Measurements from ENCODE around the gene PTPN18.

PTPN18 gene

GRCh38 chr2:130368786-130369185 is 12.9 kb downstream of the PTPN18 start:
- Histone ChIP-seq H4K8ac (ENCODE audit: low read length) (no peak overlapping the region), H3K14ac (ENCODE audit: low read length in 2 of 2) (no peak overlapping the region), H2AFZ (ENCODE audit: low read depth, low read length) (no peak overlapping the region), H2BK15ac (ENCODE audit: low read depth, poor library complexity, severe bottlenecking) (no peak overlapping the region), H2BK5ac (ENCODE audit: low read depth, low read length, poor library complexity, severe bottlenecking) (no peak overlapping the region), H3K4me2 (ENCODE audit: low read length, poor library complexity, severe bottlenecking) (no peak overlapping the region), H3K36me3 (ENCODE audit: control insufficient read depth in 1 of 2, insufficient read depth in 2 of 2, low read depth in 1 of 2, low read length in 2 of 2) (peaks cover 4 to 9% of the 10 kb centered on the region in 2 experiments), H2BK12ac (ENCODE audit: low read length in 2 of 2) (no peak overlapping the region), H4K91ac (ENCODE audit: low read length) (no peak overlapping the region), H3K9ac (ENCODE audit: low read length) (no peak overlapping the region), H3K27me3 (ENCODE audit: control insufficient read depth in 1 of 2, insufficient read depth in 1 of 2, low read length in 2 of 2) (no peaks in the 10 kb centered on the region), H3K18ac (ENCODE audit: low read depth in 1 of 2, low read length in 2 of 2) (no peak overlapping the region), H3K4me3 (ENCODE audit: insufficient read depth in 1 of 2, low read depth in 1 of 2, low read length in 2 of 2) (no peak overlapping the region), H3K23ac (ENCODE audit: low read length in 2 of 2) (no peak overlapping the region), H3K4ac (ENCODE audit: low read depth in 1 of 2, low read length in 2 of 2) (no peak overlapping the region), H3K27ac (ENCODE audit: low read length, poor library complexity, severe bottlenecking) (no peak overlapping the region), H2BK120ac (ENCODE audit: low read depth, low read length) (no peak overlapping the region), H3K9me3 (ENCODE audit: control insufficient read depth, low read length) (no peaks in the 10 kb centered on the region), H2AK5ac (ENCODE audit: low read length, severe bottlenecking) (no peak overlapping the region), H3K79me1 (replicated peaks; ENCODE audit: low read length, poor library complexity, severe bottlenecking) (peaks cover 23% of the 10 kb centered on the region), H3K4me1 (ENCODE audit: control insufficient read depth, insufficient read depth, low read depth, low read length) (peaks cover 14% of the 10 kb centered on the region)
- DNase-seq: no peak
- 77% methylated on average over 4 of the region's 5 CpGs for WGBS

GRCh38 chr2:130369311-130369964 is 13.6 kb downstream of the PTPN18 start:
- Histone ChIP-seq H4K91ac (ENCODE audit: low read length) (no peak overlapping the region), H2BK5ac (ENCODE audit: low read depth, low read length, poor library complexity, severe bottlenecking) (no peak overlapping the region), H3K36me3 (ENCODE audit: control insufficient read depth in 1 of 2, insufficient read depth in 2 of 2, low read depth in 1 of 2, low read length in 2 of 2) (peaks cover 4 to 9% of the 10 kb centered on the region in 2 experiments), H3K4me1 (ENCODE audit: control insufficient read depth, insufficient read depth, low read depth, low read length) (peaks cover 14% of the 10 kb centered on the region), H3K18ac (ENCODE audit: low read depth in 1 of 2, low read length in 2 of 2) (no peak overlapping the region), H3K14ac (ENCODE audit: low read length in 2 of 2) (no peak overlapping the region), H3K4me3 (ENCODE audit: insufficient read depth in 1 of 2, low read depth in 1 of 2, low read length in 2 of 2) (no peak overlapping the region), H3K23ac (ENCODE audit: low read length in 2 of 2) (no peak overlapping the region), H3K9me3 (ENCODE audit: control insufficient read depth, low read length) (no peaks in the 10 kb centered on the region), H4K8ac (ENCODE audit: low read length) (no peak overlapping the region), H3K79me1 (replicated peaks; ENCODE audit: low read length, poor library complexity, severe bottlenecking) (peaks cover 25% of the 10 kb centered on the region), H2AFZ (ENCODE audit: low read depth, low read length) (no peak overlapping the region), H2BK15ac (ENCODE audit: low read depth, poor library complexity, severe bottlenecking) (no peak overlapping the region), H3K4me2 (ENCODE audit: low read length, poor library complexity, severe bottlenecking) (no peak overlapping the region), H3K27ac (ENCODE audit: low read length, poor library complexity, severe bottlenecking) (no peak overlapping the region), H2BK12ac (ENCODE audit: low read length in 2 of 2) (no peak overlapping the region), H2BK120ac (ENCODE audit: low read depth, low read length) (no peak overlapping the region), H3K27me3 (ENCODE audit: control insufficient read depth in 1 of 2, insufficient read depth in 1 of 2, low read length in 2 of 2) (no peaks in the 10 kb centered on the region), H3K4ac (ENCODE audit: low read depth in 1 of 2, low read length in 2 of 2) (no peak overlapping the region), H3K9ac (ENCODE audit: low read length) (no peak overlapping the region), H2AK5ac (ENCODE audit: low read length, severe bottlenecking) (no peak overlapping the region)
- DNase-seq: no peak

- Histone ChIP-seq H3K23ac (ENCODE audit: low read length in 2 of 2) (peak overlapping the region in 1 of 2 experiments; percentile 57), H3K4me2 (ENCODE audit: low read length, poor library complexity, severe bottlenecking) (no peak overlapping the region), H3K79me1 (replicated peaks; ENCODE audit: low read length, poor library complexity, severe bottlenecking) (peaks cover 28% of the 10 kb centered on the region), H4K8ac (ENCODE audit: low read length) (no peak overlapping the region), H2BK5ac (ENCODE audit: low read depth, low read length, poor library complexity, severe bottlenecking) (no peak overlapping the region), H4K91ac (ENCODE audit: low read length) (no peak overlapping the region), H3K4ac (ENCODE audit: low read depth in 1 of 2, low read length in 2 of 2) (no peak overlapping the region), H2AFZ (ENCODE audit: low read depth, low read length) (no peak overlapping the region), H3K36me3 (ENCODE audit: control insufficient read depth in 1 of 2, insufficient read depth in 2 of 2, low read depth in 1 of 2, low read length in 2 of 2) (peaks cover 4 to 9% of the 10 kb centered on the region in 2 experiments), H3K4me1 (ENCODE audit: control insufficient read depth, insufficient read depth, low read depth, low read length) (peaks cover 19% of the 10 kb centered on the region), H2AK5ac (ENCODE audit: low read length, severe bottlenecking) (no peak overlapping the region), H2BK120ac (ENCODE audit: low read depth, low read length) (no peak overlapping the region), H3K14ac (ENCODE audit: low read length in 2 of 2) (no peak overlapping the region), H2BK12ac (ENCODE audit: low read length in 2 of 2) (no peak overlapping the region), H3K18ac (ENCODE audit: low read depth in 1 of 2, low read length in 2 of 2) (no peak overlapping the region), H3K9ac (ENCODE audit: low read length) (no peak overlapping the region), H3K27me3 (ENCODE audit: control insufficient read depth in 1 of 2, insufficient read depth in 1 of 2, low read length in 2 of 2) (no peaks in the 10 kb centered on the region), H3K9me3 (ENCODE audit: control insufficient read depth, low read length) (no peaks in the 10 kb centered on the region), H3K27ac (ENCODE audit: low read length, poor library complexity, severe bottlenecking) (no peak overlapping the region), H3K4me3 (ENCODE audit: insufficient read depth in 1 of 2, low read depth in 1 of 2, low read length in 2 of 2) (no peak overlapping the region), H2BK15ac (ENCODE audit: low read depth, poor library complexity, severe bottlenecking) (peak overlapping the region; percentile 18)
- 87% methylated on average over 5 of the region's 5 CpGs for WGBS
- DNase-seq: no peak
Measured at GRCh38 chr2:130369965-130370341, 14.1 kb downstream of the PTPN18 start.

- H3K4me2 ChIP-seq (ENCODE audit: low read length, poor library complexity, severe bottlenecking): no peak overlapping the region
- no peak overlapping the region for H3K14ac ChIP-seq (ENCODE audit: low read length in 2 of 2)
- 97% methylated on average over 9 of the region's 9 CpGs for WGBS
- no peaks in the 10 kb centered on the region for H3K27me3 ChIP-seq (ENCODE audit: control insufficient read depth in 1 of 2, insufficient read depth in 1 of 2, low read length in 2 of 2)
- H4K91ac ChIP-seq (ENCODE audit: low read length): no peak overlapping the region
- no peaks in the 10 kb centered on the region for H3K9me3 ChIP-seq (ENCODE audit: control insufficient read depth, low read length)
- no peak overlapping the region for H2BK15ac ChIP-seq (ENCODE audit: low read depth, poor library complexity, severe bottlenecking)
- H2AK5ac ChIP-seq (ENCODE audit: low read length, severe bottlenecking): no peak overlapping the region
- H3K4me3 ChIP-seq (ENCODE audit: insufficient read depth in 1 of 2, low read depth in 1 of 2, low read length in 2 of 2): no peak overlapping the region
- H2BK12ac ChIP-seq (ENCODE audit: low read length in 2 of 2): no peak overlapping the region
- peaks cover 23% of the 10 kb centered on the region for H3K4me1 ChIP-seq (ENCODE audit: control insufficient read depth, insufficient read depth, low read depth, low read length)
- no peak overlapping the region for H2BK120ac ChIP-seq (ENCODE audit: low read depth, low read length)
- peaks cover 6 to 11% of the 10 kb centered on the region in 2 experiments for H3K36me3 ChIP-seq (ENCODE audit: control insufficient read depth in 1 of 2, insufficient read depth in 2 of 2, low read depth in 1 of 2, low read length in 2 of 2)
- H2AFZ ChIP-seq (ENCODE audit: low read depth, low read length): no peak overlapping the region
- peaks cover 28% of the 10 kb centered on the region for H3K79me1 ChIP-seq (replicated peaks; ENCODE audit: low read length, poor library complexity, severe bottlenecking)
- no peak overlapping the region for H3K18ac ChIP-seq (ENCODE audit: low read depth in 1 of 2, low read length in 2 of 2)
- DNase-seq: no peak
- H3K4ac ChIP-seq (ENCODE audit: low read depth in 1 of 2, low read length in 2 of 2): no peak overlapping the region
- H3K23ac ChIP-seq (ENCODE audit: low read length in 2 of 2): no peak overlapping the region
- H3K9ac ChIP-seq (ENCODE audit: low read length): no peak overlapping the region
- H3K27ac ChIP-seq (ENCODE audit: low read length, poor library complexity, severe bottlenecking): no peak overlapping the region
- H2BK5ac ChIP-seq (ENCODE audit: low read depth, low read length, poor library complexity, severe bottlenecking): no peak overlapping the region
- no peak overlapping the region for H4K8ac ChIP-seq (ENCODE audit: low read length)
Measured at GRCh38 chr2:130370490-130370889, 14.6 kb downstream of the PTPN18 start.
